Motor neuron (in vitro differentiated cells): ENCODE data around the gene RNF175. TPM values are rescaled to one million over a fixed set of nuclear protein-coding genes. Genes with fewer than 3 reads are reported as not detected.

Source experiments
- ATAC-seq, 8 experiments: fragments of 200-7000 bp; cut with Tn5 transposase; replicated peaks in 6 of 8; 2 replicates each; pipeline ENCODE4 v1.8.0; 2021; ENCODE audit warnings: mild to moderate bottlenecking in 8 of 8, moderate library complexity in 8 of 8
- H3K27ac ChIP-seq, 2 donors: fragments of 250-450 bp; sonication (Bioruptor Pico); 2 replicates each; pipeline ENCODE4 v1.9.0; 2021; ENCODE audit warnings: antibody characterized with exemption in 2 of 2, mild to moderate bottlenecking in 2 of 2, moderate library complexity in 1 of 2
- H3K4me1 ChIP-seq, 2 donors: fragments of 250-450 bp; sonication (Bioruptor Pico); replicated peaks in 1 of 2; 2 replicates each; pipeline ENCODE4 v1.6.1; 2021; ENCODE audit warnings: antibody characterized with exemption in 2 of 2, mild to moderate bottlenecking in 2 of 2, moderate library complexity in 1 of 2
- H3K4me3 ChIP-seq, 5 donors: fragments of 250-450 bp; sonication (Bioruptor Pico); 2 replicates each; pipeline ENCODE4 v1.9.0; 2021; ENCODE audit warnings: antibody characterized with exemption in 5 of 5, mild to moderate bottlenecking in 5 of 5, moderate library complexity in 4 of 5
- WGBS, 10 experiments: fragments of 450-650 bp; shearing (Covaris generic); methylation state at CpG; one replicate each; pipeline ENCODE4 v1.0.0; 2022; 5-methylcytosine and 5-hydroxymethylcytosine counted together
- in situ Hi-C, 9 experiments: fragments of 400-800 bp; cut with MboI; loops; one replicate each; pipeline ENCODE4 v1.15.0; 2021; ENCODE audit warnings: low sequenced_read_pairs in 9 of 9, low pct_unique_long_range_greater_than_20kb in 2 of 9; ENCODE audit not compliant: unreplicated experiment in 9 of 9
- total RNA-seq, 8 experiments: library from RNA; unstranded; fragments of 300-600 nt; gene quantifications; 2 replicates each; pipeline versions ENCODE4 v1.2.3 to v1.2.4, GENCODE V29; 2022

The RNF175 gene
- total RNA-seq, 8 experiments from 2014 or later: 0.18 to 24.2 (median 14.9) TPM

GRCh38 chr4:153729895-153730294 lies 29.9 kb downstream of the RNF175 start:
- ATAC-seq: no peak
- 29 to 100% (median 79%) methylated on average over 1 to 2 of the region's 2 CpGs; no CpG with 5 or more reads in 2 of the 10 experiments for WGBS, 10 experiments
- H3K4me3 ChIP-seq: no peak overlapping the region

GRCh38 chr4:153728660-153729059 lies 31.2 kb downstream of the RNF175 start:
- no peak for ATAC-seq
- in situ Hi-C loops: no loop called here

More at GRCh38 chr4:153729895-153730294, 29.9 kb downstream of the RNF175 start:
- in situ Hi-C loops: no loop called here
- Histone ChIP-seq H3K4me1 (no peaks in the 10 kb centered on the region), H3K27ac (no peak overlapping the region)

GRCh38 chr4:153728151-153728550 lies 31.7 kb downstream of the RNF175 start:
- in situ Hi-C loops: no loop called here
- no peak for ATAC-seq
- H3K4me1 ChIP-seq: no peaks in the 10 kb centered on the region
- no peak overlapping the region for H3K4me3 ChIP-seq
- H3K27ac ChIP-seq: no peak overlapping the region
- 40 to 100% (median 92%) methylated on average over 1 to 5 of the region's 5 CpGs; no CpG with 5 or more reads in 3 of the 10 experiments for WGBS, 10 experiments

More at GRCh38 chr4:153728660-153729059, 31.2 kb downstream of the RNF175 start:
- H3K4me3 ChIP-seq: no peak overlapping the region
- WGBS, 10 experiments: 80 to 100% (median 90%) methylated on average over 1 to 3 of the region's 4 CpGs; no CpG with 5 or more reads in 5 of the 10 experiments
- no peak overlapping the region for H3K27ac ChIP-seq
- no peaks in the 10 kb centered on the region for H3K4me1 ChIP-seq

- H3K27ac ChIP-seq: no peak overlapping the region
- 100% methylated on average over 1 of the region's 1 CpG; no CpG with 5 or more reads in 9 of the 10 experiments for WGBS, 10 experiments
- no peak for ATAC-seq
- in situ Hi-C loops: no loop called here
- H3K4me3 ChIP-seq: no peak overlapping the region
- H3K4me1 ChIP-seq: no peaks in the 10 kb centered on the region
Observed at GRCh38 chr4:153725831-153726154, 34.0 kb downstream of the RNF175 start.

GRCh38 chr4:153725136-153725830 lies 34.5 kb downstream of the RNF175 start:
- H3K4me3 ChIP-seq: no peak overlapping the region
- in situ Hi-C loops: no loop called here
- WGBS, 10 experiments: 80 to 100% (median 100%) methylated on average over 1 to 3 of the region's 5 CpGs; no CpG with 5 or more reads in 5 of the 10 experiments
- no peaks in the 10 kb centered on the region for H3K4me1 ChIP-seq
- ATAC-seq: no peak
- no peak overlapping the region for H3K27ac ChIP-seq

DNA sequence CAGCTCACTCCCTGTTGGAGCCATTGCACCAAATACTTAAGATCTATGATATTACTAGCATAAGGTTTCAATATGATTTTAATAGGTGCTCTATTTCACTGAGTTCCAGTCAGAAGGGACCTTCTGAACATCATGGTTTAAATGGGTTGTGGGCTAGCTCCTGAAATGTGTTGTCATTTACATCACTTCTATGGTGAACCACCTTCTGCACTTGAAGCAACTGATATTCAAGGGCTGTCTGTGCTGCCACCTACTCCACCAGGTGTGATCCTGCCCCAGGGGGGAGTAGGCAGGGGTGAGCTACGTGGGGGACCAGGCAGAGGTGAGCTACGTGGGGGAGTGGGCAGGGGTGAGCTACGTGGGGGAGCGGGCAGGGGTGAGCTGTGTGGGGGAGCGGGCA lies 35.2 kb downstream of the RNF175 start:
- in situ Hi-C loops: no loop called here
- Histone ChIP-seq H3K4me1 (no peaks in the 10 kb centered on the region), H3K27ac (no peak overlapping the region), H3K4me3 (no peak overlapping the region)
- ATAC-seq: no peak
- no CpG with 5 or more reads among the region's 5 CpGs for WGBS, 10 experiments

DNA sequence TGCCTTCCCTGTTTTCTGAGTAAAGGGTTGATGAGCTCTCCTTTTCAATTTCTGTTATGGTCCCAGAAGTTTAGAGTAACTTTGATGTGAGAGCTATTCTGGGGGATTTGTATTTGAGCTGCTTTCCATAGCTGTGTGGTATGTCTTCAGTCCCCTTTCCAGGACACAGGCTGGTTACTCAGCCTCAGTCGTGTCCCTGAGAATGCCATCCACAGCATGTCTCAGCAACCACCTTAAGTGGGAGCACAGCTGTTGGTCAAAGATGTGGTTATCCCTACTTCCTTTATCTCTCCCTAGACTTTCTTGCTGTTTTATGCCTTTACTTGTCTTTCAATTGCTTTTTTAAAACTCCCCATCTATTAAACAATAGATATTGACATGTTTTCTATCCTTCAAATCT lies 37.8 kb downstream of the RNF175 start:
- in situ Hi-C loops: no loop called here
- 20 to 100% (median 82%) methylated on average over 1 of the region's 1 CpG; no CpG with 5 or more reads in 2 of the 10 experiments for WGBS, 10 experiments
- H3K27ac ChIP-seq: no peak overlapping the region
- H3K4me1 ChIP-seq: no peaks in the 10 kb centered on the region
- no peak for ATAC-seq
- H3K4me3 ChIP-seq: no peak overlapping the region

- WGBS, 10 experiments: 31 to 100% (median 78%) methylated on average over 1 to 2 of the region's 2 CpGs; no CpG with 5 or more reads in 1 of the 10 experiments
- no peak overlapping the region for H3K27ac ChIP-seq
- H3K4me3 ChIP-seq: no peak overlapping the region
- H3K4me1 ChIP-seq: no peaks in the 10 kb centered on the region
- in situ Hi-C loops: no loop called here
- peak in 7 of 8 experiments; percentile 32 to 95 (median 77) for ATAC-seq
Observed at GRCh38 chr4:153713866-153714646, 45.8 kb downstream of the RNF175 start.

- in situ Hi-C loops: no loop called here
- no peak for ATAC-seq
Observed at GRCh38 chr4:153710681-153711080, 49.1 kb downstream of the RNF175 start.

DNA sequence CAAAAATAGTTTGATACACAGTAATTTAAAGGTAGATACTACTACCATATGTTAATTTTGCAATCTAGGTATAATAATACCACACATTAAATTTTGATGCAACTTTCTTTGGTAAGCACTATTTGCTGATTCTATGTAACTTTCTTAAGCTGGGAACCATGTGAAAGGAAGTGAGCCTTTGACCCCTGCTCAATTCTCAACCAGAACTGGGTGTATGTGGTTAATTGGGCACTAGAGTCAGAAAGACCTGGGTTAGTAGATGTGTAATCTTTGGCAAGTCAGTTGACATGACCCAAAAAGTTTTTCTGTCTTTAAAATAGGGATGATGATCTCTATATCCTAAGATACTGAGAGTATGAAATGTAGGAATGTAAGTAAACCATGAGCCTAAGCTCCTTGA lies 53.3 kb downstream of the RNF175 start:
- H3K4me1 ChIP-seq: no peaks in the 10 kb centered on the region
- no peak overlapping the region for H3K27ac ChIP-seq
- H3K4me3 ChIP-seq: no peak overlapping the region
- in situ Hi-C loops: no loop called here
- no peak for ATAC-seq

More at GRCh38 chr4:153710681-153711080, 49.1 kb downstream of the RNF175 start:
- H3K4me1 ChIP-seq: no peaks in the 10 kb centered on the region
- WGBS, 10 experiments: 50 to 100% (median 88%) methylated on average over 1 of the region's 1 CpG; no CpG with 5 or more reads in 2 of the 10 experiments
- no peak overlapping the region for H3K27ac ChIP-seq
- H3K4me3 ChIP-seq: no peak overlapping the region

- no peak overlapping the region for H3K4me3 ChIP-seq
- in situ Hi-C loops: no loop called here
- no peak overlapping the region for H3K27ac ChIP-seq
- no peaks in the 10 kb centered on the region for H3K4me1 ChIP-seq
- no peak for ATAC-seq
- WGBS, 10 experiments: 0 to 100% (median 78%) methylated on average over 2 of the region's 2 CpGs; no CpG with 5 or more reads in 1 of the 10 experiments
Observed at GRCh38 chr4:153705743-153706468, 53.9 kb downstream of the RNF175 start.

DNA sequence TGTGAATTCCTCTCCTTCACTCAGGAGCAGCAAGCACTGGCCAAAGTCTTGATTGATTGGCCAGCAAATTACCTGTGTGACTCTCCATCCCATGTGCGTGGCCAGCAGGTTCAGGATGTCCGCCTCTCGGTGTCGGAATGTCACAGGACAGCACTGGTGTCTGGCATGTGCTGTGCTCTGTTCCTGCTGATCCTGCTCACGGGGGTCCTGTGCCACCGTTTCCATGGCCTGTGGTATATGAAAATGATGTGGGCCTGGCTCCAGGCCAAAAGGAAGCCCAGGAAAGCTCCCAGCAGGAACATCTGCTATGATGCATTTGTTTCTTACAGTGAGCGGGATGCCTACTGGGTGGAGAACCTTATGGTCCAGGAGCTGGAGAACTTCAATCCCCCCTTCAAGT lies 55.3 kb downstream of the RNF175 start:
- no peak for ATAC-seq
- Histone ChIP-seq H3K4me1 (no peaks in the 10 kb centered on the region), H3K27ac (no peak overlapping the region), H3K4me3 (no peak overlapping the region)
- 60 to 100% (median 95%) methylated on average over 1 to 6 of the region's 7 CpGs; no CpG with 5 or more reads in 3 of the 10 experiments for WGBS, 10 experiments
- in situ Hi-C loops: no loop called here

GRCh38 chr4:153684971-153685371 lies 74.9 kb downstream of the RNF175 start:
- no peaks in the 10 kb centered on the region for H3K4me1 ChIP-seq
- ATAC-seq: no peak
- in situ Hi-C loops: no loop called here
- WGBS, 10 experiments: 0 to 100% (median 37%) methylated on average over 1 to 8 of the region's 9 CpGs; no CpG with 5 or more reads in 1 of the 10 experiments
- H3K27ac ChIP-seq: no peak overlapping the region
- peak overlapping the region in 4 of 5 donors; percentile 24 to 40 (median 30) for H3K4me3 ChIP-seq
